Measurements from ENCODE around the gene PIK3R5. TPM values are rescaled to one million over a fixed set of nuclear protein-coding genes. Genes with fewer than 3 reads are reported as not detected.

Gene PIK3R5
- total RNA-seq, 1 experiment from 2014 or later, result 2.5 TPM

DNA sequence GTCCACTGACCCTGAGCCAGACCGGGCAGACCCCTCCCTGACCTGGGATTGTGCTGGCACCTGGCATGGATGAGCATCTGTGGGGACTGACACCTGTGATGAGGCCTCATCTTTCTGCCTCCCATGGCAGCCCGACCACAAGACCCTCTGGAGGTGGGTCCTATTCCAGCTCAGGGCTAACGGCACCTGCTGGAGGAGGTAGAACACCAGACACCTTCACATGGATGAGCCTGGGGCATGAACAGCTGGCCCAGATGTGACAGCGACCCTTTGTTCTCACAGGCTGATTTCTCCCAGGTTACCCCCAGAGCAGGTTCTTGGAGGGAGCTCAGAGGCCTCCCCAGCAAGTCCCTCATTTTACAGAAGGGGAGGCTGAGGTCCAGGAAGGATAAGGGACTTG lies 51.6 kb downstream of the PIK3R5 start:
- RAD21 ChIA-PET (ENCODE audit: low non-redundant PET in 1 of 2, low total read pairs in 2 of 2, uncharacterized antibody in 2 of 2, unreplicated experiment in 2 of 2), result no interaction called here
- Histone ChIP-seq H3K27me3 (ENCODE audit: insufficient read depth, low read length) (no peaks in the 10 kb centered on the region), H3K79me2 (ENCODE audit: insufficient read depth, low read length) (no peaks in the 10 kb centered on the region), H3K9me2 (ENCODE audit: insufficient read depth) (no peaks in the 10 kb centered on the region), H3K4me2 (ENCODE audit: low read length) (no peak overlapping the region), H3K27ac (ENCODE audit: low read depth, low read length) (no peak overlapping the region), H3K9me3 (ENCODE audit: control insufficient read depth in 1 of 2, insufficient read depth in 1 of 2, low read depth in 1 of 2, low read length in 2 of 2) (no peaks in the 10 kb centered on the region), H2AFZ (ENCODE audit: low read depth, low read length, poor library complexity, severe bottlenecking) (no peak overlapping the region), H3K36me3 (ENCODE audit: control insufficient read depth in 1 of 2, insufficient read depth in 2 of 2, low read length in 2 of 2) (no peaks in the 10 kb centered on the region), H3K4me1 (ENCODE audit: control insufficient read depth in 1 of 2, insufficient read depth in 2 of 2, low read length in 2 of 2) (peaks cover 15 to 48% of the 10 kb centered on the region in 2 experiments), H3K9ac (ENCODE audit: low read length) (no peak overlapping the region), H4K20me1 (ENCODE audit: insufficient read depth) (no peaks in the 10 kb centered on the region), H3K4me3 (replicated peaks in 1 of 2; ENCODE audit: low read depth in 1 of 2, low read length in 2 of 2) (no peak overlapping the region)
- intact Hi-C loops (cut with micrococcal nuclease), result no loop called here
- TF ChIP-seq POLR2A (IDR thresholded peaks at IDR 0.05; ENCODE audit: borderline replicate concordance, extremely low read depth, insufficient read depth, insufficient read length), result no peak
- TF ChIP-seq, protein P1, sequence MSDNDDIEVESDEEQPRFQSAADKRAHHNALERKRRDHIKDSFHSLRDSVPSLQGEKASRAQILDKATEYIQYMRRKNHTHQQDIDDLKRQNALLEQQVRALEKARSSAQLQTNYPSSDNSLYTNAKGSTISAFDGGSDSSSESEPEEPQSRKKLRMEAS (IDR thresholded peaks at IDR 0.05), result no peak
- TF ChIP-seq, protein P2, sequence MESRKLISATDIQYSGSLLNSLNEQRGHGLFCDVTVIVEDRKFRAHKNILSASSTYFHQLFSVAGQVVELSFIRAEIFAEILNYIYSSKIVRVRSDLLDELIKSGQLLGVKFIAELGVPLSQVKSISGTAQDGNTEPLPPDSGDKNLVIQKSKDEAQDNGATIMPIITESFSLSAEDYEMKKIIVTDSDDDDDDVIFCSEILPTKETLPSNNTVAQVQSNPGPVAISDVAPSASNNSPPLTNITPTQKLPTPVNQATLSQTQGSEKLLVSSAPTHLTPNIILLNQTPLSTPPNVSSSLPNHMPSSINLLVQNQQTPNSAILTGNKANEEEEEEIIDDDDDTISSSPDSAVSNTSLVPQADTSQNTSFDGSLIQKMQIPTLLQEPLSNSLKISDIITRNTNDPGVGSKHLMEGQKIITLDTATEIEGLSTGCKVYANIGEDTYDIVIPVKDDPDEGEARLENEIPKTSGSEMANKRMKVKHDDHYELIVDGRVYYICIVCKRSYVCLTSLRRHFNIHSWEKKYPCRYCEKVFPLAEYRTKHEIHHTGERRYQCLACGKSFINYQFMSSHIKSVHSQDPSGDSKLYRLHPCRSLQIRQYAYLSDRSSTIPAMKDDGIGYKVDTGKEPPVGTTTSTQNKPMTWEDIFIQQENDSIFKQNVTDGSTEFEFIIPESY (IDR thresholded peaks at IDR 0.05; ENCODE audit: extremely low read depth, insufficient replicate concordance, low read length), result no peak
- no peak for DNase-seq (ENCODE audit: low read depth, low spot score)
- POLR2A ChIA-PET, result no interaction called here
- ATAC-seq, result no peak
- CTCF ChIA-PET, result no interaction called here
- no TSS peak for BruUV-seq (replicated peaks)

DNA sequence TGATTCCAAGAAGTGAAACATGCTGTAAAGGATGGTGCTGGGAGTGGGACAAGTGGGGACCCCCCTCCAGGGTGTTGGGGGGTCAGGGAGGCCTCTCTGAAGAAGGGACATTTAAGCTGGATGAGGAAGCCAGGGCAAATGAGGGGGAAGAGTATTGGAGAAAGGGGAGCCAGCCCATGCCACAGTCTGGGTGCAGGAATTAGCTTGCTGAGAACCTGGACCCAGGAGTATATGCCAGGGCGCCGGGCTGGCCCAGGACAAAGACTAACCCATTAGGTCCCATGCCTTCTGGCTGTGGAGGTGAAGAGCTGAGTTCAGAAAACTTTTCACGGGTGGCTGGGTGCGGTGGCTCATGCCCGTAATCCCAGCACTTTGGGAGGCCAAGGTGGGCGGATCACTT lies 52.4 kb downstream of the PIK3R5 start:
- intact Hi-C loops (cut with micrococcal nuclease), result no loop called here
- no peaks in the 10 kb centered on the region for H3K36me3 ChIP-seq (ENCODE audit: control insufficient read depth in 1 of 2, insufficient read depth in 2 of 2, low read length in 2 of 2)
- H3K27me3 ChIP-seq (ENCODE audit: insufficient read depth, low read length), result no peaks in the 10 kb centered on the region
- H3K4me1 ChIP-seq (ENCODE audit: control insufficient read depth in 1 of 2, insufficient read depth in 2 of 2, low read length in 2 of 2), result peaks cover 15 to 40% of the 10 kb centered on the region in 2 experiments
- H3K79me2 ChIP-seq (ENCODE audit: insufficient read depth, low read length), result no peaks in the 10 kb centered on the region
- CTCF ChIA-PET, result no interaction called here
- no peak overlapping the region for H3K4me3 ChIP-seq (replicated peaks in 1 of 2; ENCODE audit: low read depth in 1 of 2, low read length in 2 of 2)
- POLR2A ChIA-PET, result no interaction called here
- H3K9me3 ChIP-seq (ENCODE audit: control insufficient read depth in 1 of 2, insufficient read depth in 1 of 2, low read depth in 1 of 2, low read length in 2 of 2), result no peaks in the 10 kb centered on the region
- no peaks in the 10 kb centered on the region for H4K20me1 ChIP-seq (ENCODE audit: insufficient read depth)
- no peak for DNase-seq (ENCODE audit: low read depth, low spot score)
- BruUV-seq (replicated peaks), result no TSS peak
- no peak overlapping the region for H2AFZ ChIP-seq (ENCODE audit: low read depth, low read length, poor library complexity, severe bottlenecking)
- no peaks in the 10 kb centered on the region for H3K9me2 ChIP-seq (ENCODE audit: insufficient read depth)
- H3K27ac ChIP-seq (ENCODE audit: low read depth, low read length), result no peak overlapping the region
- H3K9ac ChIP-seq (ENCODE audit: low read length), result no peak overlapping the region
- no peak overlapping the region for H3K4me2 ChIP-seq (ENCODE audit: low read length)
- no peak for ATAC-seq
- RAD21 ChIA-PET (ENCODE audit: low non-redundant PET in 1 of 2, low total read pairs in 2 of 2, uncharacterized antibody in 2 of 2, unreplicated experiment in 2 of 2), result no interaction called here
- TF ChIP-seq, protein P2 (IDR thresholded peaks at IDR 0.05; ENCODE audit: extremely low read depth, insufficient replicate concordance, low read length), result no peak
- TF ChIP-seq SIN3A (IDR thresholded peaks at IDR 0.05; ENCODE audit: low read depth) (no peak), JUND (IDR thresholded peaks at IDR 0.05) (no peak), ZNF274 (IDR thresholded peaks at IDR 0.05; ENCODE audit: low read depth, low read length) (no peak), CBX3 (IDR thresholded peaks at IDR 0.05; ENCODE audit: low read depth) (no peak), ZFX (IDR thresholded peaks at IDR 0.05) (no peak), CEBPB (IDR thresholded peaks at IDR 0.05; ENCODE audit: low read depth) (no peak), RAD21 (IDR thresholded peaks at IDR 0.05; ENCODE audit: low read depth) (no peak), FOSL1 (IDR thresholded peaks at IDR 0.05; ENCODE audit: low read depth) (no peak), EZH2 (IDR thresholded peaks at IDR 0.05) (no peak)
- TF ChIP-seq, protein P3, sequence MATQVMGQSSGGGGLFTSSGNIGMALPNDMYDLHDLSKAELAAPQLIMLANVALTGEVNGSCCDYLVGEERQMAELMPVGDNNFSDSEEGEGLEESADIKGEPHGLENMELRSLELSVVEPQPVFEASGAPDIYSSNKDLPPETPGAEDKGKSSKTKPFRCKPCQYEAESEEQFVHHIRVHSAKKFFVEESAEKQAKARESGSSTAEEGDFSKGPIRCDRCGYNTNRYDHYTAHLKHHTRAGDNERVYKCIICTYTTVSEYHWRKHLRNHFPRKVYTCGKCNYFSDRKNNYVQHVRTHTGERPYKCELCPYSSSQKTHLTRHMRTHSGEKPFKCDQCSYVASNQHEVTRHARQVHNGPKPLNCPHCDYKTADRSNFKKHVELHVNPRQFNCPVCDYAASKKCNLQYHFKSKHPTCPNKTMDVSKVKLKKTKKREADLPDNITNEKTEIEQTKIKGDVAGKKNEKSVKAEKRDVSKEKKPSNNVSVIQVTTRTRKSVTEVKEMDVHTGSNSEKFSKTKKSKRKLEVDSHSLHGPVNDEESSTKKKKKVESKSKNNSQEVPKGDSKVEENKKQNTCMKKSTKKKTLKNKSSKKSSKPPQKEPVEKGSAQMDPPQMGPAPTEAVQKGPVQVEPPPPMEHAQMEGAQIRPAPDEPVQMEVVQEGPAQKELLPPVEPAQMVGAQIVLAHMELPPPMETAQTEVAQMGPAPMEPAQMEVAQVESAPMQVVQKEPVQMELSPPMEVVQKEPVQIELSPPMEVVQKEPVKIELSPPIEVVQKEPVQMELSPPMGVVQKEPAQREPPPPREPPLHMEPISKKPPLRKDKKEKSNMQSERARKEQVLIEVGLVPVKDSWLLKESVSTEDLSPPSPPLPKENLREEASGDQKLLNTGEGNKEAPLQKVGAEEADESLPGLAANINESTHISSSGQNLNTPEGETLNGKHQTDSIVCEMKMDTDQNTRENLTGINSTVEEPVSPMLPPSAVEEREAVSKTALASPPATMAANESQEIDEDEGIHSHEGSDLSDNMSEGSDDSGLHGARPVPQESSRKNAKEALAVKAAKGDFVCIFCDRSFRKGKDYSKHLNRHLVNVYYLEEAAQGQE (IDR thresholded peaks at IDR 0.05; ENCODE audit: low read depth), result no peak
- TF ChIP-seq, protein P1 (IDR thresholded peaks at IDR 0.05), result no peak

All from HCT116 (cell line).